GM10847 (cell line): ENCODE measurements around the gene MMP20.

Experiments
- POLR2A ChIP-seq: IDR thresholded peaks from 2 replicates; pipeline ENCODE4 v1.6.1; 2011; ENCODE audit not compliant: insufficient read length; ENCODE audit errors: extremely low read depth

Gene MMP20

DNA sequence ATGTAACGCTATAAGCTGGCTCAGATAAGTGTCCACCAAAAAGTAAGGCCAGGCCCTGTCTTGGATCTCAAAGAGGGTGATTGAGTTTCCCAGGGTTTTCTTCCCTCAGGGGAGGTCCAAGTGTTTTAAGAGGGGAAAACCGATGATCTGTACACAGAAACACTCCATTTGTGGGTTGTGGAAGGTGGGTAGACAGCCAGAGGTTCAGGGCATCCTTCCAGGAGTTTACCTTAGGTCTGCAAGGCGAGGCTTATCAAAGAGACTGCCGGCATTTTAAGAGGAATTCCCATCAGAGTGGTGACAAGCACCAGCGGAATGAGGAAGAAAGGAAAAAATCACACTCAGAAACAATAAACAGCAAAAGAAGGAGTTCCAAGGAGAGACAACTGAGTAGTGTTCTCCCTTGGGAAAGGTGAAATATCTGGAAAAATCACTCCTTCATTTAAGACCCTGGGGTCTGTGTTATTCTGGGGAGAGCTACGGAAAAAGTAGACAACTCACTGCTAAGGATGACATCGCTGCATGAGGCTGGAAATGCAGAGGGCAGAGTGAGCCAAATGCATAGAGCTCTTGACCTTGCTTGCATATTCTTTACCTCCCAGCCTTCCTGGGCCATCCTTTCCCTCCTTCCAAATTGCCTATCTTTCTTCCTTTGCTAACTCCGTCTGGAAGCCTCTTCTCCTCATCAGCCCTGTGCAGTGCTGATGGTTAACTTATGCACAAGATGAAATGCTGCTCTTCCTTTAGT is 72.5 kb downstream of the MMP20 start:
- TF ChIP-seq POLR2A: no peak

GRCh38 chr11:102552020-102552419 is 73.1 kb downstream of the MMP20 start:
- TF ChIP-seq POLR2A: no peak

DNA sequence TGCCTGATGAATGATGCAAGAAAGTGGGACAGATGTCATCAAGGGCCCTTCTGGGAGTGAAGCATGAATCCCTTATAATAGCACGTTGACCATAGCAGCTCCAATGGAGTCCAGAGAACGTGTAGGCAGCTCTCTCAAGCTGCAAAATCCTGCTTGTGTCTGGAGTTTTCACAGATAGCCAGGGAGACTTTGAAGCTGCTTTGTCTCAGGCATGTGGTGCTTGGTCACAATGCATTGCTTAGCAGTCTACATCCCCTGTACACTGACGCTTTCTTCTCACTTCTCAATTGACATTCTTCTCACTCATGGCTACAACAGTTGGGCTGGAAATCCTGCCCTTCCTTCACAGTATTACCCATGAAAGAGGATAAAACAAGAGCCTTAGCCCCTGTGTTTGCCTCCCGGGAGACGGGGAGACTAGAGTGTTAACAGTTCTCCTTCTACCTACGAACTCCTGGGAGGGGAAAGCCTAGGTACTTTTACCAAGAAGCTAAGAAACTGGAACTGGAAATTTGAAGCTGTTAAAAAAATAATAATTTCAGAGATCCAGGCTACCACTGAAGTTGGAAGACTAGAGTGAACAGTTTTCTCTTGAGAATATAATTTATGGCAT is 73.9 kb downstream of the MMP20 start:
- no peak for TF ChIP-seq POLR2A

GRCh38 chr11:102546923-102547471 is 78.1 kb downstream of the MMP20 start:
- no peak for TF ChIP-seq POLR2A

GRCh38 chr11:102546427-102546826 is 78.7 kb downstream of the MMP20 start:
- TF ChIP-seq POLR2A: no peak

GRCh38 chr11:102545701-102546100 is 79.4 kb downstream of the MMP20 start:
- TF ChIP-seq POLR2A: no peak

- TF ChIP-seq POLR2A: no peak
These were observed 80.5 kb downstream of the MMP20 start for GRCh38 chr11:102544594-102544993.

DNA sequence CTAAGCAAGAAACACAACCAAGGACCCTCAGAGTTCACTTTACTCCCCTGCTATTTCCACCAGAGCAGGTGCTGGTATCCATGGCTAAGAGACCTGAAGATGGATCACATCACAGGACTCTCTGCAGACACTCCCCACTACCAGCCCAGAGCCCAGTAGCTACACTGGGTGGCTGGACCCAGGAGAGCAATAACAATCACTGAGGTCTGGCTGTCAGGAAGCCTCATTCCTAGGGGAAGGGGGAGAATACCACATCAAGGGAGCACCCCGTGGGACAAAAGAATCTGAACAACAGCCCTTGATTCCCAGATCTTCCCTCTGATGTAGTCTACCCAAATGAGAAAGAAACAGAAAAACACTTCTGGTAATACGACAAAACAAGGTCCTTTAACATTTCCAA is 85.6 kb downstream of the MMP20 start:
- no peak for TF ChIP-seq POLR2A

- no peak for TF ChIP-seq POLR2A
These were observed 86.2 kb downstream of the MMP20 start for GRCh38 chr11:102538932-102539331.

DNA sequence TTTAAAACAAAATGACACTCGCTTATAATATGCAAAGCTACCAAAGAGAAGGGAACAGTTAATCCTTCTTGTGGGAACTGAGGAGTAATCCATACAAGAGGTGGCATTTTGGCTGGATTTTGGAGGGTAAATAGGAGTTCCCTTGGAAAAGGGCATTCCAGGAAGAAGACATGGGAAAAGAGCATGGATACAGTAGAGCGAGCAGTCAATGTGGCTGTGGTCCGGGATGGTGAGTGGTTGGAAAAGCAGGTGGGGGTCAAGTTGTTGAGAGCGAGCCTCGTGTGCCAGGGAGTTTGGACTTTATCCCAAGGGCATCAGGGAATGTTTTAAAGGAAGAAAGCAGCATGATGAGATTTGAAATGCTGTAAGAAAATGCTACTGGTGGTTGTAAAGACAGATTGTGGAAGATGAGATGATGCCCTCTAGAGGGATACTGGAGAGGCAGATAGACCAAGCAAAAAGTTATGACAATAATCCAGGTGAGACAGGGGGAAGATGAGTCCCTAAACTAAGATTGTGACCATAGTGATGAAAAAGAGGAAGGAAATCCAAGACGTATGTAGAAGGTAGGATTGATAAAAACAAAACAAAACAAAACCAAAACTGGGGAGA is 90.8 kb downstream of the MMP20 start:
- no peak for TF ChIP-seq POLR2A

DNA sequence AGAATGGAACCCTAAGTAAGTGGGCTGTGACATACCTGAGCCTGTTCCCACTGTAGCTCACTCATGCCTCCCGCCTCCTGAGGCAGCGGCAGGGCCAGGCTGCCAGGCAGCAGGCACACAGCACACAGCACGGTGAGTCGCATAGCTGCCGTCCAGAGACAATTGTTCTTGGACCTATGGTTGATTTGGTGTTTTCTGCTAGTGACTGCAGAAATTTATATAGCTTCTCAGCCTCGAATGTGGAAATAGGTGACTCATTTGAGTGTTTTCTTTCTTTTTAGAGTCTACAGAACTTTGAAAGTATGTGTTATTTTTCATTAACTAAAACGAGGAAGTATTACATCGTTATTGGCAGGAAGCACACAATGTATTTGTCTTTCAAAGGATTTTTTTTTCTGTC is 94.6 kb downstream of the MMP20 start, which contains the start of gene MMP7:
TSS of gene MMP7 (minus strand) at position 190 of the 400 bp plus-strand sequence. CDS start at position 143, 47 bp downstream.
- TF ChIP-seq POLR2A: no peak

GRCh38 chr11:102528618-102529017 is 96.5 kb downstream of the MMP20 start:
- no peak for TF ChIP-seq POLR2A

DNA sequence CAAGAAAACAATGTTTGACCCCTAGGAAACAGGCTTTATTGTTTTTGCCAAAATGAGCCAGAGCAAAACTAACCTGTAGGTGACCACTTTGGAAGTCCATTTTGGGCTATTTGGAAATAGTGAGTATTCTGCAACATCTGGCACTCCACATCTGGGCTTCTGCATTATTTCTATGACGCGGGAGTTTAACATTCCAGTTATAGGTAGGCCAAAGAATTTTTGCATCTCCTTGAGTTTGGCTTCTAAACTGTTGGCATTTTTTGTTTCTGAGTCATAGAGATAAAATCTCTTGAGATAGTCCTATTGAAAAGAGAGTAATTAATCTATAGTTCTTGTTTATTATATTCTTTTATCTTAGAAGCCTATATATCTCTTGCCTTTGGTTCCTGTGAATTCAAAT is 97.4 kb downstream of the MMP20 start:
- TF ChIP-seq POLR2A: no peak

DNA sequence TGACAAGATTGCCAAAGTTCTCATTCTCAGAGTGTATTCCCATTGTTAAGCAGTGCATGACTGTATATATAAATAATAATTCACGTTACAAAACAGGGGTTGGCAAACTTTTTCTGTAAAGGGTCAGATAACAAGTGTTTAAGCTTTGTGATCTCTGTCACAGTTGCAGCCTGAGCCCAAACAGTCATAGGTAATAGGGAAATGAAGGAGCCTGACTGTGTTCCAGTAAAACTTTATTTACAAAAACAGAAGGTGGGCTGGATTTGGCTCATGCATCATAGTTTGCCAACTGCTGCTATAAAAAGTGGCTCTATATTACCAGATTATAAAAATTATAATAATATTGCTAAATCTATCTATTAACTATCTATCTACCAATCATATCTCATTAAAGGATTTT is 98.1 kb downstream of the MMP20 start:
- TF ChIP-seq POLR2A: no peak
